ENCODE data around the gene HMGB3.

HMGB3 gene

DNA sequence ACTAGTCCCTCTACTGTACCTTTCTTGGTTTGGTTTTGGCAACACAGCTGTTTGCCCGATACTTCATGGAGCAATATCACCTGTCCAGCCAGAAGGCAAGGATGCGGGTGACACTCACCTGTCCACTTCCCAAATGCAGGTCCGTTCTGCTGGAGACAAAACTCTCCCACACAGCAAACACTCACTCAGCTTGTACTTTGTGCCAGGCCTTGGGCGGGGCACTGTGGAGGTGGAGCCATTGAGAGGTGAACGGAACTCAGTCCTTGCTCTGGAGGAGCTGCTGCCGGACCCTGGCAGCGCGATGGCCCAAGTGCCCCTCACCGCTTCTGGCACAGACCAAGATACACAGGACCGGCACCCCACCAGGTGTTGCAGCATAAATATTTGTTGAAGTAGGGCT, 15.3 kb upstream of the HMGB3 start:
- Histone ChIP-seq H3K9ac (ENCODE audit: insufficient read length) (no peak overlapping the region), H3K9me3 (ENCODE audit: low read depth, low read length) (no peaks in the 10 kb centered on the region), H3K4me3 (no peak overlapping the region), H3K27ac (no peak overlapping the region), H3K36me3 (ENCODE audit: insufficient read depth, low read length) (no peaks in the 10 kb centered on the region)
- no peak for TF ChIP-seq FOXP2 (optimal IDR thresholded peaks at IDR 0.05; ENCODE audit: control extremely low read depth, extremely low read length, insufficient read depth)
- TF ChIP-seq POLR2AphosphoS5 (IDR thresholded peaks at IDR 0.05; ENCODE audit: borderline replicate concordance, low read depth, low read length) = no peak
- no peak for TF ChIP-seq EZH2 (IDR thresholded peaks at IDR 0.05)
- DNase-seq (ENCODE audit: low read depth, low spot score) = no peak

DNA sequence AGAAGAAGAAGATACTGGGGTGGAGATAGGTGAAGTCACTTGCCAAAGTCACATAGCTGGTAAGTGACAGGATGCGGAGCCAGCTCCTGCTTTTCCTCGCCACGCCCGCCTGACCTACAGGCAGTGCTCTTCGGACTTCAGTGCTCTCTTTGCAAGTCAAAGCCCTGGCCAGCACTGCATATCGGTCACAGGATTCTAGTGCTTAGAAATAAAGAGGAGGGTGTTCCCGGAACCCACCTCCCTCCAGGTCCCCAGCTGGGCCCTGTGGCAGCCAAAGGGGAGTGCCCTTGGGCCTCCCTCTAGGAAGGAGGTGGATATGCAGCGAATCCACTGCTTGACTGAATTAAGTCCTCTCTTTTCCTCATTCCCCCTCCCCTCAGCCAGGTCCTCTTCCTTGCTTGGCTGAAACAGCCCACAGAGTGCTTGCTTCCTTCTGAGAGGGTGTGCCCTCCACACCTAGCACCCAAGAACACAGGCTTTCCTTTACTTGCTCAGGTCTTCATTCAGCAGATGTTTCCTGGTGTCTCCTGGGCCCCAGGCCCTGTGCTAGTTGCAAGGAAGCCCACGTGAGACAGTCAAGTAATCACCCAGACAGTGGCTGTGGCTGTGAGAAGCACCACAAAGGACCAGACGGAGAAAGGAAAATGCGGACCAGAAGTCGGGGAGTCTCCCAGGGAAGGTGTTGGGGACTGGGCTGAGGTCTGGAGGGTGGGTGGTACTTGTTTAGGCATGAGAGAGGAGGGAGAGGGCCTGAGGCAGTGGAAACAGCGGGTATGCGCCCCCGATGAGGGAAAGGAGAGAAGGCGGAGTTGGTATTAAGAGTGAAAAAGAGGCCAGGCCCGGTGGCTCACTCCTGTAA, 14.0 kb upstream of the HMGB3 start:
- H3K9me3 ChIP-seq (ENCODE audit: low read depth, low read length) = no peaks in the 10 kb centered on the region
- TF ChIP-seq EZH2 (IDR thresholded peaks at IDR 0.05) = no peak
- no peak for TF ChIP-seq POLR2AphosphoS5 (IDR thresholded peaks at IDR 0.05; ENCODE audit: borderline replicate concordance, low read depth, low read length)
- TF ChIP-seq FOXP2 (optimal IDR thresholded peaks at IDR 0.05; ENCODE audit: control extremely low read depth, extremely low read length, insufficient read depth) = no peak
- H3K4me3 ChIP-seq = no peak overlapping the region
- H3K9ac ChIP-seq (ENCODE audit: insufficient read length) = no peak overlapping the region
- no peak overlapping the region for H3K27ac ChIP-seq
- no peaks in the 10 kb centered on the region for H3K36me3 ChIP-seq (ENCODE audit: insufficient read depth, low read length)
- DNase-seq (ENCODE audit: low read depth, low spot score) = no peak

DNA sequence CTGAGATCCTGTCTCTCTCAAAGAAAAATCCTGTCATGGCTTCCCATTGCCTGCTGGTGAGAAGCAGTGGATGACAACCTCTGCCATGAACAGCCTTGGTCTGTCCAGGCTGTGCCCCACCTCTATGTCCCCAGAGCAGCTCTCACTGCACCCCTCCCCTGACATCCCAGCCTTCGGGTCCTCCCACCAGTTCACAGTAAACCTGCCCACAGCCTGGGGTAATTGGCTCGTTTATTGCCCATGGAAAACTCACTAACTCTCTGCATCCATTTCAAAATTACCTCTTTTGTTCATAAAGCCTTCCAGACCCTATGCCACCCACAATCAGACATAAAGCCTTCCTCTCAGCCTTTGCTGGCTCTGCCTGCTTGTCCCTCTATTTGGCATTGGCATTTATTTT, 10.7 kb upstream of the HMGB3 start:
- H3K9ac ChIP-seq (ENCODE audit: insufficient read length) = no peak overlapping the region
- DNase-seq (ENCODE audit: low read depth, low spot score) = no peak
- no peak overlapping the region for H3K4me3 ChIP-seq
- no peaks in the 10 kb centered on the region for H3K36me3 ChIP-seq (ENCODE audit: insufficient read depth, low read length)
- H3K9me3 ChIP-seq (ENCODE audit: low read depth, low read length) = no peaks in the 10 kb centered on the region
- H3K27ac ChIP-seq = no peak overlapping the region
- TF ChIP-seq EZH2 (IDR thresholded peaks at IDR 0.05) = no peak
- no peak for TF ChIP-seq POLR2AphosphoS5 (IDR thresholded peaks at IDR 0.05; ENCODE audit: borderline replicate concordance, low read depth, low read length)
- no peak for TF ChIP-seq FOXP2 (optimal IDR thresholded peaks at IDR 0.05; ENCODE audit: control extremely low read depth, extremely low read length, insufficient read depth)

DNA sequence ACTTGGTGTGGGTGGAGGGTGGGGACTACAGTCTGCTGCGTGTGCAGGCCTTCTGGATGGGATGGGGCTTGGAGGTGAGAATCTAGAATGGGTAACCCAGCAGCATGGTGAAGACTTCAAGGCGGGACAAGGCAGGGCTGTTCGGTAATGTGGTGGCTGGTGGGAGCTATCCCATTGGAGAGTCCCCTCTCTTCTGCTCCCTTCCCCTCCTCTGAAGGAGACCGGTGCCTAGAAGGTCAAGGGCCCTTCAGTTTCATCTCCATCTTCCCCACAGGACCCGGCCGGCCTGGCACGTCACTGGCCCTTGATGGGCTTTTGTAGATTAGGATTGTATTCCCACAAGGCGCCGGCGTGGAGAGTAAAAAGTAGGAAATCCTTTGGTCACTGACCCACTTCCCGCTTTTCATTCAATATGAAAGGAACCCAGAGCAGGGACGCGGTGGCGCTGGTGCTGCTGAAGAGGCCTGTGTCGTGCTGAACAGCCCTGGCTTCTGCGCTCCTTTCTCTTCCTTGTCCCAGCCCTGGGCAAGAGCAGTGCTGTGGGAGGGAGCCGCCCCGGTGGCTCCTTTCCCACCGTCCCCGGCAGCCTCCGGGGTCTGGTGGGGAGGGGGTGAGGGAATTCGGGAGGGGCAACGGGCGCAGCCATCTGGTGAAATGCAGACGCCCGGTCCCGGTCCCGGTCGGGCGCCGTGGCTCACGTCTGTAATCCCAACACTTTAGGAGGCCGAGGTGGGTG, 7.3 kb upstream of the HMGB3 start:
- H3K36me3 ChIP-seq (ENCODE audit: insufficient read depth, low read length) = no peaks in the 10 kb centered on the region
- no peak overlapping the region for H3K9ac ChIP-seq (ENCODE audit: insufficient read length)
- H3K9me3 ChIP-seq (ENCODE audit: low read depth, low read length) = no peaks in the 10 kb centered on the region
- TF ChIP-seq POLR2AphosphoS5 (IDR thresholded peaks at IDR 0.05; ENCODE audit: borderline replicate concordance, low read depth, low read length) = no peak
- TF ChIP-seq EZH2 (IDR thresholded peaks at IDR 0.05) = no peak
- no peak for TF ChIP-seq FOXP2 (optimal IDR thresholded peaks at IDR 0.05; ENCODE audit: control extremely low read depth, extremely low read length, insufficient read depth)
- no peak overlapping the region for H3K27ac ChIP-seq
- no peak overlapping the region for H3K4me3 ChIP-seq
- no peak for DNase-seq (ENCODE audit: low read depth, low spot score)

DNA sequence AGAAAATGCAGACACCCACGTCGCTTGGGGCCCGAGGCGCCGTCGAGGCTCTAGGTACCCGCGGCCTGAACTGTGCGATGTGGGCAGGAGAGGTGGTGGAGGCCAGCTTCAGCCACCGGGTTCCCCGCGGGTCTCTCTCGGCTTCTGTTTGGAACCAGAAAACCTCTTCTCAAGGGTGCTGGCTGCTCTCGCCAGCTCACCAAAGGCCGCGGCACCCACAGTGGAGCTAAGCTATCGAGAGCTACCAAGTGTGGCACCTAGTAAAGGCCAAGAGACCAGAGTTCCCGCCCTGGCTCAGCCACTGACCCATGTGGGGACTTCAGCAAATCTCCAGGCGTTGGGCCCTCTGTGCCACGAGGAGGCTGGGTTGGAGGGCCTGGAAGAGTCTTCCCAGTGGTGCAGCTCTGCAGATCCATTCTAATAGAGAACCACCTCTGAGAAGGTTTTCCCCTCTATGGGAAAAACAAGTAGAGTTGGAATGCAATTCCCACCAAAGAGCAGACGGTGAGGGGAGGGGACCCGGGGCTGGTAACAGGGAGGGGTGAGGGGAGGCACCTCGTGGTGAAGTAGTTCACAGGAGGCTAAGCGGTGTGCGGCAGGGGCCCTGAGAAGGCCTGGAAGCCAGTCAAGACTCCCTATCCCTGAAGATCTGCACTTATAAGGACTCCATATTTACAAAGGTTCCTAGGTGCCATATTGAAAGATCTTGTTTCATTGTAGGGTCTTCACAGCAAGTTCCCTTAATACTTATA, 5.5 kb upstream of the HMGB3 start:
- H3K4me3 ChIP-seq = no peak overlapping the region
- TF ChIP-seq EZH2 (IDR thresholded peaks at IDR 0.05) = no peak
- no peak for TF ChIP-seq FOXP2 (optimal IDR thresholded peaks at IDR 0.05; ENCODE audit: control extremely low read depth, extremely low read length, insufficient read depth)
- no peak for TF ChIP-seq POLR2AphosphoS5 (IDR thresholded peaks at IDR 0.05; ENCODE audit: borderline replicate concordance, low read depth, low read length)
- H3K9me3 ChIP-seq (ENCODE audit: low read depth, low read length) = no peaks in the 10 kb centered on the region
- no peak for DNase-seq (ENCODE audit: low read depth, low spot score)
- no peak overlapping the region for H3K9ac ChIP-seq (ENCODE audit: insufficient read length)
- H3K27ac ChIP-seq = no peak overlapping the region
- no peaks in the 10 kb centered on the region for H3K36me3 ChIP-seq (ENCODE audit: insufficient read depth, low read length)

DNA sequence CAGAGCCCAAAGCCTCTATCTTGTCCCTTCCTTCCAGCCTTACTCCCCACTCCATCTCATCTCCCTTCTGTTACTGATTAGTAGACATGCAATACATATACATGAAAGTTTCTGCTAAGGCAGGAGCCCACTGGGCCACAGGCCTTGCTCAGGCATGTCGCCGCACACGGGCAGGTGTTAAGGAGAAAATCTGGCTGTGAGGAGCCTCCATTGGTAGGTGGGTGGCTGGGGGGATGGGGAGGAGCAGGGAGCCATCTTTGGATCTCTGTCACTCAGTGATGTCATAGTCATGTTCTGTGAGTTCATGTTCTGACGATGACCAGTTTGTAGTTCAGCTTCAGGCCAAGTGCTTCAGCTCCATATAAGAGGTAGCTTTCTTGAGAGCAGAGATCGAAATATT, 2.9 kb upstream of the HMGB3 start:
- no peak for DNase-seq (ENCODE audit: low read depth, low spot score)
- Histone ChIP-seq H3K36me3 (ENCODE audit: insufficient read depth, low read length) (peaks cover under 1% of the 10 kb centered on the region; the same call in 1 of the 2 replicates), H3K9me3 (ENCODE audit: low read depth, low read length) (no peaks in the 10 kb centered on the region)

DNA sequence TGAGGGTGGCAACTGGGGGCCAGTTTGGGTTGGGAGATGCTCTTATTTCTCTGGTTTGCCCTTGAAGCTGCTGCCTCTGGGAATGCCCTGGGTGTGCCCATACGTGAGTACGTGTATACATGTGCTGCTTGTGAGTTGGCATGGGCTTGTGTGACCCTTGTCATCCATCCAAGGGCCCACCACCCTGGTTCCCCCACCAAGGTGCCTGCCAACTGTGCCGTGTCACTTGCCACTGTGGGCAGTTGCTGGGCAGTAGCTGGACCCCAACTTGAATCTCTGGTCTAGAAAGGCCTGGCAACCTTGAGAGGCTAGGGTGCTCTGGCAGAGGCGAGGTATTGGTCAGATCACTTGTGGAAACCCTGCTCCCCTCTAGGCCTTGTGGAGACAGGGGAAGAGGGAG, 2.4 kb upstream of the HMGB3 start:
- no peak overlapping the region for H3K9ac ChIP-seq (ENCODE audit: insufficient read length)
- H3K4me3 ChIP-seq = no peak overlapping the region
- no peak overlapping the region for H3K27ac ChIP-seq
- no peak for TF ChIP-seq POLR2AphosphoS5 (IDR thresholded peaks at IDR 0.05; ENCODE audit: borderline replicate concordance, low read depth, low read length)
- no peak for TF ChIP-seq EZH2 (IDR thresholded peaks at IDR 0.05)
- TF ChIP-seq FOXP2 (optimal IDR thresholded peaks at IDR 0.05; ENCODE audit: control extremely low read depth, extremely low read length, insufficient read depth) = no peak
- no peak for DNase-seq (ENCODE audit: low read depth, low spot score)
- peaks cover 6% of the 10 kb centered on the region; the same call in 1 of the 2 replicates for H3K36me3 ChIP-seq (ENCODE audit: insufficient read depth, low read length)
- no peaks in the 10 kb centered on the region for H3K9me3 ChIP-seq (ENCODE audit: low read depth, low read length)

More for the DNA sequence above, 2.9 kb upstream of the HMGB3 start:
- H3K4me3 ChIP-seq = no peak overlapping the region
- H3K9ac ChIP-seq (ENCODE audit: insufficient read length) = no peak overlapping the region
- H3K27ac ChIP-seq = no peak overlapping the region
- TF ChIP-seq POLR2AphosphoS5 (IDR thresholded peaks at IDR 0.05; ENCODE audit: borderline replicate concordance, low read depth, low read length) = no peak
- TF ChIP-seq EZH2 (IDR thresholded peaks at IDR 0.05) = no peak
- no peak for TF ChIP-seq FOXP2 (optimal IDR thresholded peaks at IDR 0.05; ENCODE audit: control extremely low read depth, extremely low read length, insufficient read depth)

Data from SK-N-MC (cell line).